Measurements from ENCODE around the gene ANGEL1.

GRCh38 chr14:76829013-76829365 is 16.3 kb upstream of the ANGEL1 start:
- TF ChIP-seq CTCF (conservative IDR thresholded peaks at IDR 0.05; ENCODE audit: low read length) (no peak), EZH2phosphoT487 (IDR thresholded peaks at IDR 0.05; ENCODE audit: borderline replicate concordance, low read depth, low read length) (no peak)

Data from OCI-LY7 (cell line).